K562 (cell line): ENCODE data around the gene UBE2L6. TPM values are rescaled to one million over a fixed set of nuclear protein-coding genes. Genes with fewer than 3 reads are reported as not detected.

Source experiments
- ATAC-seq: fragments of 200-7000 bp; cut with Tn5 transposase; 3 replicates; pipeline ENCODE4 v1.9.1; 2020; ENCODE audit warnings: moderate library complexity
- BruUV-seq: library from RNA; stranded (reverse); fragments of 400-500 nt; replicated peaks from 2 replicates; lab custom pipeline; 2021; lab: Mats Ljungman, UMichigan
- CTCF ChIA-PET: fragments of 300-600 bp; formaldehyde crosslinking; extraction: SDS; loops from one replicate; lab custom pipeline; 2021; ENCODE audit warnings: low intra/inter-chr PET ratio; lab: Yijun Ruan, JAX
- POLR2A ChIA-PET: fragments of 300-600, 350-650 bp; sonication (Branson Sonifier 250); formaldehyde crosslinking; extraction: SDS; loops from one replicate; lab custom pipeline; 2021; ENCODE audit warnings: antibody characterized with exemption, inconsistent platforms; lab: Yijun Ruan, JAX
- DNase-seq, 4 experiments: peaks; one replicate each; pipeline versions ENCODE4 v3.0.0 to v3.0.0-alpha.2; 2011 to 2018; ENCODE audit warnings: low spot score in 3 of 4, mixed read lengths in 3 of 4; ENCODE audit errors: extremely low read depth in 1 of 4
- FAIRE-seq: peaks from 2 replicates; lab custom pipeline; 2011; peaks lifted over from hg19 to GRCh38; lab: Jason Lieb, UNC
- H2AFZ ChIP-seq: 2 replicates; pipeline ENCODE4 v1.6.0; 2011; ENCODE audit warnings: low read depth, low read length, control low read depth, inconsistent platforms
- H3K27ac ChIP-seq: fragments of 200-600 bp; 3 replicates; pipeline ENCODE4 v1.8.0; 2011; ENCODE audit warnings: low read depth, mild to moderate bottlenecking, control low read depth, inconsistent platforms, low read length, moderate library complexity, mixed read lengths; ENCODE audit errors: extremely low read depth
- H3K27me3 ChIP-seq, 2 experiments: fragments of 300-600 bp in 1 of 2; 2 replicates in 1 of 2; 3 replicates in 1 of 2; pipeline versions ENCODE4 v1.6.0 to v1.8.0; 2011; ENCODE audit warnings: inconsistent platforms in 2 of 2, low read length in 2 of 2, mild to moderate bottlenecking in 1 of 2, mixed read lengths in 1 of 2, moderate library complexity in 1 of 2; ENCODE audit not compliant: control insufficient read depth in 2 of 2, insufficient read depth in 2 of 2
- H3K36me3 ChIP-seq: fragments of 300-600 bp; 3 replicates; pipeline ENCODE4 v1.8.0; 2011; ENCODE audit warnings: mild to moderate bottlenecking, low read length, inconsistent platforms; ENCODE audit not compliant: control insufficient read depth, insufficient read depth
- H3K4me1 ChIP-seq, 2 experiments: fragments of 200-600 bp in 1 of 2; replicated peaks in 1 of 2; 2 replicates in 1 of 2; 3 replicates in 1 of 2; pipeline versions ENCODE4 v1.5.1 to v1.8.0; 2011; ENCODE audit warnings: inconsistent platforms in 2 of 2, low read length in 2 of 2, mild to moderate bottlenecking in 1 of 2, mixed read lengths in 1 of 2, moderate library complexity in 1 of 2; ENCODE audit not compliant: control insufficient read depth in 2 of 2, insufficient read depth in 2 of 2
- H3K4me2 ChIP-seq: 2 replicates; pipeline ENCODE4 v1.6.1; 2011; ENCODE audit warnings: low read length, control low read depth, inconsistent platforms, mixed read lengths; ENCODE audit not compliant: insufficient read depth
- H3K4me3 ChIP-seq: fragments of 200-600 bp; sonication (generic), shearing (Covaris generic); 2 replicates; pipeline ENCODE4 v1.5.1; 2016; ENCODE audit warnings: control low read depth, inconsistent platforms
- H3K79me2 ChIP-seq: fragments of 200-600 bp; 3 replicates; pipeline ENCODE4 v1.8.0; 2011; ENCODE audit warnings: low read length, inconsistent platforms; ENCODE audit not compliant: control insufficient read depth, insufficient read depth
- H3K9ac ChIP-seq, 2 experiments: 2 replicates each; pipeline versions ENCODE4 v1.6.0 to v1.6.1; 2011; ENCODE audit warnings: low read depth in 2 of 2, low read length in 2 of 2, control low read depth in 1 of 2, inconsistent platforms in 1 of 2, mild to moderate bottlenecking in 1 of 2, mixed read lengths in 1 of 2; ENCODE audit not compliant: insufficient read depth in 1 of 2
- H3K9me1 ChIP-seq: one replicate; pipeline ENCODE4 v1.6.0; 2011; ENCODE audit warnings: inconsistent platforms, mild to moderate bottlenecking, low read length, moderate library complexity; ENCODE audit not compliant: control insufficient read depth, insufficient read depth
- H3K9me3 ChIP-seq: replicated peaks from 2 replicates; pipeline ENCODE4 v1.5.1; 2011; ENCODE audit warnings: low read depth, low read length, inconsistent platforms; ENCODE audit not compliant: control insufficient read depth, insufficient read depth
- H4K20me1 ChIP-seq: replicated peaks from 2 replicates; pipeline ENCODE4 v1.6.1; 2011; ENCODE audit warnings: low read length, inconsistent platforms, mixed read lengths; ENCODE audit not compliant: control insufficient read depth, insufficient read depth
- C11orf30 ChIP-seq: fragments of 450-650 bp; IDR thresholded peaks from 2 replicates; pipeline ENCODE4 v1.6.1; 2016; ENCODE audit warnings: low read depth, mild to moderate bottlenecking
- CBFA2T3 ChIP-seq: fragments of 450-650 bp; IDR thresholded peaks from 2 replicates; pipeline ENCODE4 v1.6.1; 2017
- RB1 ChIP-seq: fragments of 450-650 bp; IDR thresholded peaks from 2 replicates; pipeline ENCODE4 v1.6.1; 2017; ENCODE audit warnings: low read depth, mild to moderate bottlenecking
- RBM22 ChIP-seq: fragments of 200-400 bp; formaldehyde crosslinking; IDR thresholded peaks from 2 replicates; pipeline ENCODE4 v1.6.1; 2018; ENCODE audit warnings: low read length, low read depth; ENCODE audit not compliant: poor library complexity, severe bottlenecking
- REST ChIP-seq, 2 experiments: fragments of 450-650 bp; formaldehyde crosslinking in 1 of 2; IDR thresholded peaks; 2 replicates each; pipeline versions ENCODE4 v1.4.0 to v1.6.1; 2014 to 2020; ENCODE audit warnings: mild to moderate bottlenecking in 2 of 2, borderline replicate concordance in 1 of 2, low read depth in 1 of 2
- ZNF511 ChIP-seq: sonication (generic); formaldehyde crosslinking; IDR thresholded peaks from 2 replicates; pipeline ENCODE4 v1.8.0; 2022; ENCODE audit warnings: mild to moderate bottlenecking, missing genetic modification reagents
- WGBS: fragments of 100-300 bp; shearing (Covaris generic); methylation state at CpG from one replicate; pipeline ENCODE4 v1.1.6; 2016; ENCODE audit warnings: low coverage, mixed read lengths; ENCODE audit not compliant: insufficient coverage; ENCODE audit errors: missing lambda C conversion rate; 5-methylcytosine and 5-hydroxymethylcytosine counted together
- in situ Hi-C: fragments of 300-500 bp; cut with MboI; formaldehyde crosslinking; loops from 4 replicates; pipeline ENCODE4 v1.15.0; 2018; ENCODE audit warnings: inconsistent platforms, mixed read lengths
- intact Hi-C: fragments of 100-400 bp; cut with micrococcal nuclease; formaldehyde crosslinking; loops from 2 replicates; pipeline ENCODE4 v1.14.2; 2022
- polyA plus RNA-seq, 8 experiments: library from polyadenylated mRNA; depleted of rRNA in 4 of 8; stranded (reverse) in 5 of 8; unstranded in 3 of 8; fragments of >200 nt; fragmentation: Nextera tagmentation in 2 of 8; fragmentation: Illumina TruSeq in 1 of 8; extraction: Ambion mirVana in 2 of 8; extraction: Trizol in 1 of 8; gene quantifications; 2 replicates each; pipeline versions ENCODE4 v1.2.1 to v1.2.3, GENCODE V29; 2011 to 2014; ENCODE audit warnings: inconsistent platforms in 1 of 8, missing spikeins in 1 of 8
- total RNA-seq, 7 experiments: library from RNA; depleted of rRNA in 6 of 7; stranded (reverse); fragments of >200 nt in 6 of 7; fragmentation: Illumina TruSeq in 2 of 7; extraction: Trizol in 2 of 7; gene quantifications; 2 replicates each; pipeline versions ENCODE4 v1.2.1 to v1.2.3, GENCODE V29; 2011 to 2021; ENCODE audit warnings: low replicate concordance in 1 of 7

UBE2L6 gene
- total and polyA plus RNA-seq, 9 of the 15 experiments (the other 6 are each of a cell fraction or from before 2014, with no cell fraction given), result 5.9 to 24.9 (median 9.7) TPM

DNA sequence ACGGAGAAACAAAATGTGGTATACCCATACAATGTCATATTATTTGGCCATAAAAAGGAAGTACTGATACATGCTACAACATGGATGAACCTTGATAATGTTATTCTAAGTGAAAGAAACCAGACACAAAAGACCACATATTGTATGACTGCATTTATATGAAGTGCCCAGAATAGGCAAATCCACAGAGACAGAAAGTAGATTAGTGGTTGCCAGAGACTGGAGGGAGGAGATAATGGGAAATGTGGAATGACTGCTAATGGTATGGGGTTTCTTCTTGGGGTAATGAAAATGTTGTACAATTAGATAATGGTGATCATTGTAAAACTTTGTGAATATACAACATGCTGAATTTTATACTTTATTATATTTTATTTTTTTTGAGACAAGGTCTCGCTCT is 46.4 kb downstream of the UBE2L6 start:
- POLR2A ChIA-PET, result interaction anchor here (0.7 to 0.8 kb wide), 2 partner anchors 19 to 178 kb away, joined by 3 to 8 read pairs; no protein-coding TSS in a partner anchor

GRCh38 chr11:57516061-57516443 is 51.4 kb downstream of the UBE2L6 start:
- Histone ChIP-seq H4K20me1 (no peaks in the 10 kb centered on the region), H2AFZ (peak overlapping the region; percentile 99), H3K9me1 (no peaks in the 10 kb centered on the region), H3K79me2 (peaks cover 47% of the 10 kb centered on the region), H3K9ac (peak overlapping the region; percentile 89 to 90), H3K4me1 (peaks cover 21 to 31% of the 10 kb centered on the region in 2 experiments; a peak in 4 of 5 replicates), H3K4me2 (peak overlapping the region; percentile 88), H3K27ac (peak overlapping the region; percentile 86), H3K36me3 (peaks cover 16% of the 10 kb centered on the region; the same call in 2 of the 3 replicates), H3K9me3 (no peaks in the 10 kb centered on the region), H3K27me3 (no peaks in the 10 kb centered on the region), H3K4me3 (peak overlapping the region; percentile 88)
- DNase-seq, result no peak
- 35% methylated on average over 5 of the region's 5 CpGs for WGBS
- BruUV-seq, result TSS peak; percentile 75
- POLR2A ChIA-PET, result interaction anchor here (0.6 to 4.1 kb wide), 13 partner anchors 9 to 612 kb away, joined by 3 to 31 read pairs (median 4); no protein-coding TSS in a partner anchor
- ATAC-seq, result no peak
- no peak for FAIRE-seq
- in situ Hi-C loops (no loop called here), intact Hi-C loops (no loop called here)
- CTCF ChIA-PET, result no interaction called here
- TF ChIP-seq REST (IDR thresholded peaks at IDR 0.05; ENCODE audit: borderline replicate concordance) (no peak), REST (CRISPR knock-in tag; IDR thresholded peaks at IDR 0.05; ENCODE audit: low read depth) (no peak), RB1 (0 out of 2 replicates have a peak, but pooled peaks have one; percentile 2), C11orf30 (peak; percentile 64)

More for the DNA sequence above, 46.4 kb downstream of the UBE2L6 start:
- H3K9me3 ChIP-seq, result no peaks in the 10 kb centered on the region
- H4K20me1 ChIP-seq, result no peaks in the 10 kb centered on the region
- in situ Hi-C loops (loop anchor here (10.0 kb wide), 1 partner anchor 176 kb away; no protein-coding TSS in a partner anchor), intact Hi-C loops (no loop called here)
- no peaks in the 10 kb centered on the region; the same call in 2 of the 3 replicates for H3K36me3 ChIP-seq
- TF ChIP-seq CBFA2T3 (peak; percentile 31), ZNF511 (CRISPR knock-in tag) (no peak), RBM22 (no peak)
- H3K4me3 ChIP-seq, result no peak overlapping the region
- no peak overlapping the region for H3K27ac ChIP-seq
- no peak overlapping the region for H2AFZ ChIP-seq
- DNase-seq (no peak), FAIRE-seq (no peak), ATAC-seq (no peak)
- CTCF ChIA-PET, result interaction anchor here (0.5 kb wide), 1 partner anchor 173 kb away, joined by 3 read pairs; no protein-coding TSS in a partner anchor
- 95% methylated on average over 2 of the region's 2 CpGs for whole genome bisulfite sequencing
- no TSS peak for BruUV-seq
- H3K79me2 ChIP-seq, result no peaks in the 10 kb centered on the region; the same call in 2 of the 3 replicates
- H3K4me1 ChIP-seq, result peaks cover 0 to 3% of the 10 kb centered on the region in 2 experiments; a peak in 3 of 5 replicates
- no peak overlapping the region for H3K9ac ChIP-seq
- no peaks in the 10 kb centered on the region for H3K9me1 ChIP-seq
- no peaks in the 10 kb centered on the region for H3K27me3 ChIP-seq
- H3K4me2 ChIP-seq, result no peak overlapping the region
